Stimulated activated CD4-positive, alpha-beta T cell treated with anti-CD3 and anti-CD28 coated beads, TNF-alpha, amount 100 ng/mL, for 24 hours (primary cell): ENCODE data around the gene ACY1.
A peak's percentile ranks its signal among the peaks of the same experiment; 100 is the strongest.

Source experiments
- DNase-seq, 3 experiments: peaks; one replicate each; pipeline ENCODE4 v3.0.0-alpha.2; 2020; ENCODE audit warnings: low read depth in 3 of 3

The ACY1 gene

GRCh38 chr3:51963951-51964451, 19.3 kb upstream of the ACY1 start:
- DNase-seq = no peak

GRCh38 chr3:51964521-51964920, 18.8 kb upstream of the ACY1 start:
- no peak for DNase-seq

GRCh38 chr3:51966016-51966415, 17.3 kb upstream of the ACY1 start:
- DNase-seq = no peak

GRCh38 chr3:51966486-51966885, 16.8 kb upstream of the ACY1 start:
- DNase-seq = no peak

- DNase-seq = no peak
These were observed 16.4 kb upstream of the ACY1 start for GRCh38 chr3:51966922-51967383.

- DNase-seq = peak in 1 of 3 experiments; percentile 33
These were observed 15.8 kb upstream of the ACY1 start, which contains the start of gene PCBP4 for GRCh38 chr3:51967384-51968169. PCBP4 (minus strand) TSS chr3:51967454; CDS start chr3:51961240, 6,214 bp downstream.

GRCh38 chr3:51968170-51968775, 15.1 kb upstream of the ACY1 start:
- no peak for DNase-seq

- no peak for DNase-seq
These were observed 14.3 kb upstream of the ACY1 start for GRCh38 chr3:51968883-51969678.

- DNase-seq = no peak
These were observed 13.5 kb upstream of the ACY1 start for GRCh38 chr3:51969841-51970240.

GRCh38 chr3:51970606-51971300, 12.6 kb upstream of the ACY1 start:
- DNase-seq = no peak

GRCh38 chr3:51971350-51971749, 12.0 kb upstream of the ACY1 start:
- DNase-seq = no peak

- no peak for DNase-seq
These were observed 8.9 kb upstream of the ACY1 start for GRCh38 chr3:51974277-51974962.

- peak in 2 of 3 experiments; percentile 49 to 72 for DNase-seq
These were observed 8.1 kb upstream of the ACY1 start, which contains the start of gene ABHD14A for GRCh38 chr3:51974963-51975851. ABHD14A (plus strand) TSS chr3:51975064; CDS start chr3:51975136, 72 bp downstream.

- DNase-seq = no peak
These were observed 7.3 kb upstream of the ACY1 start for GRCh38 chr3:51975852-51976549.

GRCh38 chr3:51977446-51978142, 5.7 kb upstream of the ACY1 start:
- DNase-seq = no peak

GRCh38 chr3:51978143-51978502, 5.2 kb upstream of the ACY1 start:
- no peak for DNase-seq

GRCh38 chr3:51980253-51980652, 3.1 kb upstream of the ACY1 start:
- no peak for DNase-seq

- DNase-seq = no peak
These were observed 940 bp upstream of the ACY1 start for GRCh38 chr3:51982352-51982837.
